NCI-H460 (cell line): ENCODE data around the gene KCNQ4. TPM values are rescaled to one million over a fixed set of nuclear protein-coding genes. Genes with fewer than 3 reads are reported as not detected.

Experiments
- DNase-seq: peaks from one replicate; pipeline ENCODE4 v3.0.0-alpha.2; 2016; ENCODE audit warnings: low read depth; ENCODE audit errors: extremely low read depth
- total RNA-seq: library from RNA; depleted of rRNA; stranded (reverse); fragments of >200 nt; shearing (Covaris generic); gene quantifications from 2 replicates; pipeline ENCODE4 v1.2.3, GENCODE V29; 2014

Gene KCNQ4
- total RNA-seq, 1 experiment from 2014 or later: 0.74 TPM

- DNase-seq: peak; percentile 6
Measured at GRCh38 chr1:40774266-40774998, 9.2 kb upstream of the KCNQ4 start.

DNA sequence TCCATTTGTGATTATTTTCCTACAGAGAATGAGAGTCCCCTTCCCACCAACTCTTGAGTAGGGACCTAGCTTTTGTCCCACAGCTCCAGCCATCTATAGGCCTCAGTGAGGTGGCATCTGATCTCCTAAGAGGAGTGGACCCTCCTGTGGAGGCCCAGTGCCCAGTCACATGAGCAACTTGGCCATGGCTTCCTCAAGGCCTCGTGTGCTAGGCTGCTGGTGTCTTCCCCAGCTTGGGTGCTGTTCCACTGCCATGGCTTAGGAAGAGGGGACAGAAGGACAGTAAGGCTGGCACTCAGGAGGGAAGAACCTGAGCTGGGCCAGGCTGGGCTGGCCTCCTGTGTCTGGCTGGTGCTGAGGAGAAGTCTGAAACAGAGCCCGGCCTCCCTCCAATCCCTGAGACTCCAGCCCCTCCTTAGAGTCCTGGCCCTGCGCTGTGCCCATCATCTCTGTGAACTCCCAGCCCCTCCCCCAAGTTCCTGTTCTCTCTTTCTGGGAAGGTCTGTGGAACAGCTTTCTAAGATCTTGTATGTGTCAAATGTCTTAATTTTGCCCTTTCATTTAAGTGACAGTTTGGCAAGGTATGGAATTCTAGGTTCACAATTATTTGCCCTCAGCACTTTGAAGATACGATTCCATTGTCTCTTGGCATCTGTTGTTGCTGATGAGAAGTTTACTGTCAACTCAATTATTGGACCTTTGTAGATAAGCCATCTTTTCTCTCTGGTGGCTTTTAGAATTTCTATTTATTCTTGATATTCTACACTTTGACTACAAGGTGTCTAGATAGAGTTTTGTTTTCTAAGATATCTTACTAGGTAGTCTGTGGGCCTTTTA, 7.1 kb upstream of the KCNQ4 start:
- DNase-seq: no peak

- no peak for DNase-seq
Measured at GRCh38 chr1:40777224-40777970, 6.2 kb upstream of the KCNQ4 start.

- DNase-seq: no peak
Measured at GRCh38 chr1:40780678-40781607, 2.6 kb upstream of the KCNQ4 start.

DNA sequence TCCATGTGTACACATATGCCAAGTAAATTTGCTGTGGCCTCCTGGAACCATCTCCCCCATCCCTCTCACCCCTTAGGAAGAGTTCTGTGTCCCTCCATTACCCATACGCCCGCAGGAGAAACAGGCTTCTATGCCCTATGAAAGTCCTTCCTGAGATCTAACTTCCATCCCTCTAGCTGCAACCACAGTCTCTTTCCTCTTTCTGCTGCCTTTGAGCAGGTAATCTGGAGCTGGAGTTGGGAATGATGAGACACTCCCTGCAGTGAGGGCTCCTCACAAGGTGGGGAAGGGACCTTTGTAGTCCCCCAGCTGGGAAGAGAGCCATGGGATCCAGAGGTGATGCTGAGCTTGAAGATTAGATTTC, 2.0 kb upstream of the KCNQ4 start:
- DNase-seq: no peak

DNA sequence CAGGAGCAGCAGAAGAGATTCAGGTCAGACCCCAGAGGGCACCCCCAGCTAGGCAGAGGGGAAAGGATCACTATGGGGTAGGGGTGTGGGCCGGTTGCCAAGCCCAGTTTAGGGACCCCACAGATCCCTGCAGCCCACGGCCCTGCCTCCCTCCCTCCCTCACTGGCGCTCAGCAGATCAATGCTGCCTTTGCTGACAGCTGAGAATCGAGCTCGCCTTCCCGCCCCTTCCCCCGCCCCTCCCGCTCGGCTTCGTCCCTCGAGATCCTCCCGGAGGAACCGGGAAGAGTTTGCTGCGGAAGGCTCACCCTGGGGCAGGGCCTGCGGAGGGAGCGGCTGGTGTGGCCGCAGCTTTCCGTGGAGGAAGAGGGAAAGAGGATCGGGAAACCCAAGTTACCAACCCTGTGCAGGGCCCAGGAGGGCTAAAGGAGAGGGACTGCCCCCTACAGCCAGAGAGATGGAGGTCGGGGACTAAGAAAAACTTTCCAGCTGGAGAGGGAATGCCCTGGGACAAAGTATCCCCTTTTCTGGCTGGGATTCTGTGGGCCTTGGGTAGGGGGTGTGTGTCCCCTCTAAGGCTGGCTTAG, 1.1 kb upstream of the KCNQ4 start:
- DNase-seq: no peak

DNA sequence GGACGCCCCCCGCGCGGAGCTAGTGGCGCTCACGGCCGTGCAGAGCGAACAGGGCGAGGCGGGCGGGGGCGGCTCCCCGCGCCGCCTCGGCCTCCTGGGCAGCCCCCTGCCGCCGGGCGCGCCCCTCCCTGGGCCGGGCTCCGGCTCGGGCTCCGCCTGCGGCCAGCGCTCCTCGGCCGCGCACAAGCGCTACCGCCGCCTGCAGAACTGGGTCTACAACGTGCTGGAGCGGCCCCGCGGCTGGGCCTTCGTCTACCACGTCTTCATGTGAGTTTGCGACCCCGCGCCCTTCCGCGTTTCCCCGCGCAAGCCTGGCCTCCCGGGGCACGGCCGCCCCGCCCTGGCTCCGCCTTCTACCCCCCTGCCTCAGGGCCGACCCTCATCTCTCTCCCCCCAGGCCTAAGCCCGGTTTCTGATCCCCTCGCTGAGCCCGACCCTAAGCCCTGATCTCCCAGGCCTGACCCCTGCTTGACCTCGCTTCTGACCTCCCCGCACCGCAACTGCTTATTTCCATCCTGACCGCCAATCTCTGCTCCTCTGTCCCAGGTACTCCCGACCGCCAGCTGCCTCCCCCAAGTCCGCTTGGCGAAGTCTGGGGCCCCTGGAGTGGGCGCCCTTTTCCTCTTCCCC, 669 bp downstream of the KCNQ4 start:
- DNase-seq: no peak

DNA sequence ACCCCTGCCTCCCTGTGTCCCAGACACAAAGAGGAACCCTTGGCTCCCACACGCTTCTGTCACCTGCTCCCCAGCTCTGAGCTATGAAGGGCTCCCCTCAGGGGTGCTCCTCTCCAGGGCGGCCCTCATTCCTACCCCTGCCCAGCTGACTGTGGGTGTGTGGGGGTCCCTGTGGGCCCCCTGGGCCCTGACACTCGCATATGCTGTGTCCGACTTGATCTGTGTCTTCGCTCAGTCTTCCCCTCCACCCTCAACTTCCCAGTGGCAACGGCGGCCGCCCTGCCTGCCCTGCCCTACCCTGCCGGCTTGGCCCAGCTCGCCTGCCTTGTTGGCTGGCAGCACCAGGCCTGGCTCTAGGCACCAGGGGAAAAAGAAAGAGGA, 1.2 kb downstream of the KCNQ4 start:
- no peak for DNase-seq

DNA sequence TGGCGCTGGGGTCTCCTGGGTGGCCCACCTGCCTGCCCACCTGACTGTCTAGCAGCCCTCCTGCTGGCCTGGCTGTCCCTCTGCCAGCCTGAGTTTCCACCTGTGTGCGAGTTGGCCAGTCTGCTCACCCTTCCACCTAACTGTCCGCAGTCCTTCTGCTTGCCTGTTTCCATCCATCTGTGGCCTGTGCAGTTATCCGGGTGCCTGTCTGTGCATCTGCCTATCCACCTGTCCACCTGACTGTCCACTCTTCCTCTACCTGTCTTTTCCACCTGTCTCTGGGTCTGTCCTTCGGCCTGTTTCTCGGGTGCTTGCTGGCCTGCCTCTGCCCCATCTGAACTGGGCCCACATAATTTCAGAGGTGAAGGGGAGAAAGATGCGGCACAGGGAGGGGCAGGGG, 1.9 kb downstream of the KCNQ4 start:
- DNase-seq: no peak

DNA sequence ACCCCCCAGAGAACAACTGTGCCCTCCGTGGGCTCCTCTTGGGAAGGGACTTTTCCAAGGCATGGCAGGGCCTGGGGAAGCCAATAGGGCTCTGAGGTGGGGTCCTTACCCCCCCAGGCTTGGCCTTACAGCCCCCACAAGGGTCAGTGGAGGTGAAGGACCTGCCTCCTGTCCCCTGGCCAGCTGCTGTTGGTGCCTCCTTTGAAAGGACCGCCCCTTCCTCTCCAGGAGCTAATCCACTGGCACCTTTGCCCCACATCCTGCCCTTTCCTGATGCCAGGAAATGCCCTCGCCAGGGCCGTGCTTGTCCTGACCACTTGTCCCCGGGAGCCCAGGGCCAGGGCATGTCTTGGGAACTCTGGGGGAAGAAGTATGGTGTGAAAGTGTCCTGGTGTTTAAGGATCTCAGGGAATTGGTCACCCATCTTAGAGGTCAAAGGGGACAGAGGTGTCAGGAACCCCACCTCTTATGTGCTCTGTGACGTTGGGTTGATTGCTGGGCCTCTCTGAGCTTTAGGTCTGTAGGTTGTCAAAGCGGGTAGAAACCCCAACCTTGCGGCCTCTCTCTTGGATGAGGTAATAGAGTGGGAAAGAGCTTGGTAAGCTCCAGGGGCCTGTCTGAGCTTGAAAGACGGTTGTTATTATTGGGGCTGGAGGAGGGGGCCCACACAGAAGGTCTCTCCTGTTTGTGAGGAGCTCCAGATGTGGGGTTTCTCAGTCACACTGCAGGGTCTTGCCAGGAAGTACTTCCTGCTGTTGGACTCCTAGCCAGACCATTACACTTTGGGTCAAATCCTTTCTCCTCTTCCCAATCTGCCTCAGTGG, 2.8 kb downstream of the KCNQ4 start:
- DNase-seq: no peak

GRCh38 chr1:40786995-40787705, 3.6 kb downstream of the KCNQ4 start:
- DNase-seq: no peak

DNA sequence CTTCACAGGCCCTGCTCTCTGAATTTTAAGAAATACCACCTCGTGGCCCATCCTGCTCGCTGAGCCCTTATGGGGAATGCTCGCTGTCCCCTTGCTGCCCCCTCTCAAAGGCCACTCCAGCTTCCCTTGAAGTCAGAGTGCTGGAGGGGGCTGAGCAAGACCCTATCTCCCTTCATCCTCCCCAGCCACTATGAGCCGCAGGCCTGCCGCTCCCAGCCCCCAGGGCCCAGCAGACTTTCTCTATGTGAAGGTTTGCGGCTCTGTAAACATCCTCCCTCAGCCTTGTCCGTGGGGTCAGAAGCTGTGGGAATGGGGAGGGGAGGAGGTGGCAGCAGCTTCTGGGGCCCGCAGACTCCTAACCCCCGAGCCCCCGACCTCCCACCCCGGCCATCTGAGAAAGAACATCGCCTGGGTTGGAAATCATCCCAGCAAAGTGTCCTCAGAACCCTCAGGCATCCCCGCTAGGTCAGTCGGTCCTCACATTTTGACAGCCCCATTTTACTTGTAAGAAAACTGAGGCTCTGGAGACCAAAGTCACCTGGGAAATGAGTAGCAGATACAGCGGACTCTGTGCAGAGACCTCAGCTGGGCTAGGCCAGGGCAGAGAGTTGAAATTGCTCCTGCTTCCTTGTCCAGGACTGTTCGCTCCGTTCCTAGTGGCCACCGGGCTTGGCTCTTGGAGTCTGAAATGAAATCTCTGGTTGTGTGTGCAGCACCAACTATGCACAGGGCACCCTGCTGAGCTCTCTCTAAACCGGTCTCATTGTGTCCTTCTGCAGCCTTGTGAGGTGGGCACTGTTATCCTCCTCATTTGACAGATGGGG, 4.4 kb downstream of the KCNQ4 start:
- DNase-seq: no peak

DNA sequence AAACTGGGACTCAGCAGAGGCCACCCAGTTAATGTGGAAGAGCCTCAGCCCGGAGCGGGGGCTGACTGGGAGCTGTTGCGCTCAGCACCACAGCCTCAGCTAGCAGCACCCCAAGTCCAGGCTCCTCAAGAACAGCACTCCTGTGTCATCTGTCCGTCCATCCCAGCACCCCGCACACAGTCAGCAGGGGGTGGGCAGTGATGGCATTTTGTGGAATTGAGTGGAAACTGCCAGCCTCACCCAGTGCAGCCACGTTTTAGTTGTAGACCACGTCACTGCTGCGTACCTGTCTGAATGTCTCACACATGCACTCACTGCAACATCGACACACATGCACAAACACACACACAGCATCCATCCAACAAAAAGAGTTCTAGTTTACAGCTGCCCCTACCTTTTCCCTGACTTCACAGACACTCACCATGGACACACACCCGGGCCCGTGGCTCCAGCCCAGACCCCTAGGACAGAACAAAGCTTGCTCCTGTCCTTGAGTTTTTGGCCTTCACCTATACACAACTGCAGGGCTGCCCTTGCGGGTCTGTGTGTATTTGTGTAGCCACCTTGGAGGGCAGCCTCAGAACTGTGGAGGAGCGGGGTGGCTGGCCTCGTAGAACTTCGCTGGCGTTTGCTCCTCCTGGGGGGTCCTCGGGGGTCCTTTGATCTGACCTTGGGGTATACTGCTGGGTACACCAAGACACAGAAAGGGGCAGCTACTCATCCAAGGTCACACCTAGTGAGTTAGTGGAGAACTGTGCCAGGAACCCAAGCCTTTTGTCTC, 5.2 kb downstream of the KCNQ4 start:
- DNase-seq: no peak

GRCh38 chr1:40789342-40789598, 5.7 kb downstream of the KCNQ4 start:
- no peak for DNase-seq

- DNase-seq: no peak
Measured at GRCh38 chr1:40789661-40790430, 6.3 kb downstream of the KCNQ4 start.

GRCh38 chr1:40792036-40792435, 8.4 kb downstream of the KCNQ4 start:
- DNase-seq: no peak
